Liver (tissue), 9 donors: ENCODE measurements around the gene COL27A1. TPM values are rescaled to one million over a fixed set of nuclear protein-coding genes. Genes with fewer than 3 reads are reported as not detected.

Experiments
- DNase-seq: peaks from one replicate; pipeline ENCODE4 v3.0.0-alpha.2; 2017; ENCODE audit warnings: low spot score
- H3K27ac ChIP-seq, 2 donors: one replicate each; pipeline ENCODE4 v1.7.0; 2013; ENCODE audit warnings: inconsistent platforms in 2 of 2, low read length in 2 of 2, control low read depth in 1 of 2, low read depth in 1 of 2, mild to moderate bottlenecking in 1 of 2
- H3K27me3 ChIP-seq, 4 donors: one replicate each; pipeline versions ENCODE4 v1.6.1 to v1.7.0; 2013; ENCODE audit warnings: low read length in 3 of 4, inconsistent platforms in 1 of 4, mild to moderate bottlenecking in 1 of 4, moderate library complexity in 1 of 4; ENCODE audit not compliant: control insufficient read depth in 4 of 4, insufficient read depth in 4 of 4
- H3K36me3 ChIP-seq, 4 donors: one replicate each; pipeline versions ENCODE4 v1.6.1 to v1.7.0; 2013; ENCODE audit warnings: low read length in 3 of 4, mild to moderate bottlenecking in 3 of 4, low read depth in 1 of 4, moderate library complexity in 1 of 4; ENCODE audit not compliant: control insufficient read depth in 4 of 4, insufficient read depth in 3 of 4
- H3K4me1 ChIP-seq, 4 donors: one replicate each; pipeline versions ENCODE4 v1.6.1 to v1.7.0; 2013; ENCODE audit warnings: low read length in 3 of 4, mild to moderate bottlenecking in 3 of 4, moderate library complexity in 1 of 4; ENCODE audit not compliant: control insufficient read depth in 4 of 4, insufficient read depth in 4 of 4
- H3K4me3 ChIP-seq, 3 donors: one replicate each; pipeline versions ENCODE4 v1.6.1 to v1.7.0; 2013; ENCODE audit warnings: low read length in 3 of 3, control low read depth in 1 of 3, low read depth in 1 of 3, mild to moderate bottlenecking in 1 of 3
- H3K9ac ChIP-seq, 2 donors: one replicate each; pipeline ENCODE4 v1.7.0; 2013; ENCODE audit warnings: low read length in 2 of 2, mild to moderate bottlenecking in 2 of 2, moderate library complexity in 2 of 2, control low read depth in 1 of 2, low read depth in 1 of 2
- H3K9me3 ChIP-seq, 4 donors: one replicate each; pipeline versions ENCODE4 v1.6.1 to v1.7.0; 2013; ENCODE audit warnings: low read length in 3 of 4; ENCODE audit not compliant: control insufficient read depth in 4 of 4
- EGR1 ChIP-seq, 2 donors: IDR thresholded peaks; 2 replicates each; pipeline ENCODE4 v1.6.1; 2016 to 2018; ENCODE audit warnings: antibody characterized with exemption in 2 of 2, low read depth in 2 of 2
- FOXA1 ChIP-seq: IDR thresholded peaks from 2 replicates; pipeline ENCODE4 v1.6.1; 2016; ENCODE audit warnings: antibody characterized with exemption
- FOXA2 ChIP-seq: IDR thresholded peaks from 2 replicates; pipeline ENCODE4 v1.6.1; 2016; ENCODE audit warnings: antibody characterized with exemption
- GABPA ChIP-seq, 2 donors: IDR thresholded peaks in 1 of 2; conservative IDR thresholded peaks in 1 of 2; 2 replicates each; pipeline ENCODE4 v1.6.1; 2016; ENCODE audit warnings: antibody characterized with exemption in 2 of 2, mild to moderate bottlenecking in 1 of 2, moderate library complexity in 1 of 2
- HNF4A ChIP-seq, 2 donors: conservative IDR thresholded peaks; 2 replicates each; pipeline ENCODE4 v1.6.1; 2016; ENCODE audit warnings: antibody characterized with exemption in 2 of 2, mild to moderate bottlenecking in 2 of 2
- HNF4G ChIP-seq: IDR thresholded peaks from 2 replicates; pipeline ENCODE4 v1.6.1; 2016; ENCODE audit warnings: antibody characterized with exemption
- JUND ChIP-seq, 2 donors: IDR thresholded peaks; 2 replicates each; pipeline ENCODE4 v1.6.1; 2016; ENCODE audit warnings: antibody characterized with exemption in 2 of 2
- NR2F2 ChIP-seq: IDR thresholded peaks from 2 replicates; pipeline ENCODE4 v1.6.1; 2016; ENCODE audit warnings: antibody characterized with exemption
- RAD21 ChIP-seq, 2 donors: IDR thresholded peaks; 2 replicates each; pipeline ENCODE4 v1.6.1; 2016; ENCODE audit warnings: antibody characterized with exemption in 2 of 2, mild to moderate bottlenecking in 2 of 2
- RXRA ChIP-seq, 2 donors: IDR thresholded peaks; 2 replicates each; pipeline ENCODE4 v1.6.1; 2017 to 2018; ENCODE audit warnings: antibody characterized with exemption in 2 of 2, mild to moderate bottlenecking in 1 of 2
- SP1 ChIP-seq: IDR thresholded peaks from 2 replicates; pipeline ENCODE4 v1.6.1; 2018; ENCODE audit warnings: antibody characterized with exemption, mild to moderate bottlenecking
- TAF1 ChIP-seq: conservative IDR thresholded peaks from 2 replicates; pipeline ENCODE4 v1.6.1; 2016; ENCODE audit warnings: antibody characterized with exemption, mild to moderate bottlenecking
- YY1 ChIP-seq: IDR thresholded peaks from 2 replicates; pipeline ENCODE4 v1.6.1; 2016; ENCODE audit warnings: antibody characterized with exemption, mild to moderate bottlenecking
- WGBS: extraction: QIAGEN DNeasy Blood & Tissue Kit; methylation state at CpG from one replicate; pipeline ENCODE4 v1.1.7; 2013; 5-methylcytosine and 5-hydroxymethylcytosine counted together
- polyA plus RNA-seq, 2 donors: library from polyadenylated mRNA; stranded (reverse) in 1 of 2; unstranded in 1 of 2; fragments of 200-250 nt in 1 of 2; fragments of >200 nt in 1 of 2; fragmentation: Nextera tagmentation in 1 of 2; extraction: Ambion mirVana in 1 of 2; gene quantifications; one replicate each; pipeline versions ENCODE4 v1.2.1 to v1.2.3, GENCODE V29; 2013 to 2015
- total RNA-seq, 2 donors: library from RNA; depleted of rRNA; stranded (reverse); fragments of >200 nt; gene quantifications; one replicate each; pipeline ENCODE4 v1.2.3, GENCODE V29; 2014
- TF ChIP-seq, protein P1 (sequence below): IDR thresholded peaks from 2 replicates; pipeline ENCODE4 v1.6.1; 2016; ENCODE audit warnings: antibody characterized with exemption
- TF ChIP-seq, protein P2 (sequence below): IDR thresholded peaks from 2 replicates; pipeline ENCODE4 v1.6.1; 2016; ENCODE audit warnings: antibody characterized with exemption, mild to moderate bottlenecking
- TF ChIP-seq, protein P3 (sequence below): IDR thresholded peaks from 2 replicates; pipeline ENCODE4 v1.6.1; 2016; ENCODE audit warnings: antibody characterized with exemption
- TF ChIP-seq, protein P4 (sequence below): fragments of 150-350 bp; IDR thresholded peaks from 2 replicates; pipeline ENCODE4 v1.5.1; 2017; ENCODE audit warnings: improper control_type of control experiment, low read depth, low read length; ENCODE audit not compliant: missing input control
- donor health status: healthy.
- donor health status: healthy.
- donor health status: healthy.
- donor health status: healthy.
- donor health status: healthy.

Gene COL27A1
- total and polyA plus RNA-seq, 4 donors = 7.0 to 20.4 (median 12.0) TPM

DNA sequence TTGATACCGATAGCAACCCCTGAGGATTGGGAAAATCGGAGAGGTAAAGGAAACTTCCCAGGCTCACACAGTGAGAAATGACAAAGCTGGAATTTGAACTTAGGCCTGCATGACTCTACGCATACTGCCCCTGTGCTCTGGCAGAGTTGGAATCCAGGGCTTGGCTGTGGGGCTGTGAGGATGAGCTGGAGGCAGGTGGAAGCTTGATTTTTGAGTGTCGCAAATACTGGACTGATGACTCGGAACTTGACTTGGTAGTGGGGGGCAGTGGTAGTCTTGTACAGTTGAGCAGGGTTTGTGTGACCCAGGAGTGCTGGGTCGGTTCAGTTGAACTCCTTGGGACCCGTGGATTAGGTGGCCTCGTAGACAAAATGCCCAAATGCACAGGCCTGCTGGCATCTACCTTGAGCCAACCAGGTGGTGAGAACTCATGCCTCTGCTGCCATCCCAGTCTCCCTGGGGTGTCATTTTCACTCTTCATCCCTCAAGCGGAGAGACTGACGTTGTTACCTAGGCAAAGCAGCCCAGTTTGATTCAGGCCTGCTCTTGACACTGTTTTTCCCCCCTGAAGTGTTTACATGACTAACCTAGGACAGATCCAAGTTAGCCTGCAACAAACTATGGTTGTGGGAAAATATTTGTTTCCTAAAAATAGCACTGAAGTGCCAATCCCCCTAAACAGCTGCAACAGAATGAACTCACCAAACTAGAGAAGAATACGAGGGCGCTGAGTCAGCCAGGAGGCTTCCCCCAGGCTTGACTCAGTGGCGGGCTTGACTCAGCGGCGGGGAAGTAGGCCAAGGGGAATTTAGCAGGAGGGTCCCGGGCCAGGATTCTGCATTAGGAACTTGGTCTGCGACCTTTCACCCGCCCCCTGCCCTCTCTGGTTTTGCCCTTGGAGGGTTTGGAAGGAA, 121.8 kb downstream of the COL27A1 start:
- Histone ChIP-seq H3K4me1 (peaks cover 0 to 4% (median 0%) of the 10 kb centered on the region in 4 donors), H3K9ac (no peak overlapping the region)

More for the DNA sequence above, 121.8 kb downstream of the COL27A1 start:
- Histone ChIP-seq H3K27me3 (no peaks in the 10 kb centered on the region), H3K27ac (no peak overlapping the region), H3K9me3 (no peaks in the 10 kb centered on the region), H3K36me3 (peaks cover 0 to 26% (median 13%) of the 10 kb centered on the region in 4 donors), H3K4me3 (no peak overlapping the region)
- no peak for TF ChIP-seq NR2F2
- TF ChIP-seq SP1 = no peak
- no peak for TF ChIP-seq TAF1
- TF ChIP-seq, protein P1, sequence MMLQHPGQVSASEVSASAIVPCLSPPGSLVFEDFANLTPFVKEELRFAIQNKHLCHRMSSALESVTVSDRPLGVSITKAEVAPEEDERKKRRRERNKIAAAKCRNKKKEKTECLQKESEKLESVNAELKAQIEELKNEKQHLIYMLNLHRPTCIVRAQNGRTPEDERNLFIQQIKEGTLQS = no peak
- no peak for TF ChIP-seq GABPA (IDR thresholded peaks at IDR 0.05 in 1 of 2, conservative IDR thresholded peaks at IDR 0.05 in 1 of 2)
- no peak for TF ChIP-seq RXRA (IDR thresholded peaks at IDR 0.05)
- no peak for TF ChIP-seq FOXA1
- no peak for TF ChIP-seq YY1
- no peak for TF ChIP-seq JUND (IDR thresholded peaks at IDR 0.05)
- TF ChIP-seq RAD21 (IDR thresholded peaks at IDR 0.05) = no peak
- TF ChIP-seq FOXA2 = no peak
- TF ChIP-seq EGR1 (IDR thresholded peaks at IDR 0.05; ENCODE audit: low read depth in 2 of 2) = no peak
- TF ChIP-seq, protein P2, sequence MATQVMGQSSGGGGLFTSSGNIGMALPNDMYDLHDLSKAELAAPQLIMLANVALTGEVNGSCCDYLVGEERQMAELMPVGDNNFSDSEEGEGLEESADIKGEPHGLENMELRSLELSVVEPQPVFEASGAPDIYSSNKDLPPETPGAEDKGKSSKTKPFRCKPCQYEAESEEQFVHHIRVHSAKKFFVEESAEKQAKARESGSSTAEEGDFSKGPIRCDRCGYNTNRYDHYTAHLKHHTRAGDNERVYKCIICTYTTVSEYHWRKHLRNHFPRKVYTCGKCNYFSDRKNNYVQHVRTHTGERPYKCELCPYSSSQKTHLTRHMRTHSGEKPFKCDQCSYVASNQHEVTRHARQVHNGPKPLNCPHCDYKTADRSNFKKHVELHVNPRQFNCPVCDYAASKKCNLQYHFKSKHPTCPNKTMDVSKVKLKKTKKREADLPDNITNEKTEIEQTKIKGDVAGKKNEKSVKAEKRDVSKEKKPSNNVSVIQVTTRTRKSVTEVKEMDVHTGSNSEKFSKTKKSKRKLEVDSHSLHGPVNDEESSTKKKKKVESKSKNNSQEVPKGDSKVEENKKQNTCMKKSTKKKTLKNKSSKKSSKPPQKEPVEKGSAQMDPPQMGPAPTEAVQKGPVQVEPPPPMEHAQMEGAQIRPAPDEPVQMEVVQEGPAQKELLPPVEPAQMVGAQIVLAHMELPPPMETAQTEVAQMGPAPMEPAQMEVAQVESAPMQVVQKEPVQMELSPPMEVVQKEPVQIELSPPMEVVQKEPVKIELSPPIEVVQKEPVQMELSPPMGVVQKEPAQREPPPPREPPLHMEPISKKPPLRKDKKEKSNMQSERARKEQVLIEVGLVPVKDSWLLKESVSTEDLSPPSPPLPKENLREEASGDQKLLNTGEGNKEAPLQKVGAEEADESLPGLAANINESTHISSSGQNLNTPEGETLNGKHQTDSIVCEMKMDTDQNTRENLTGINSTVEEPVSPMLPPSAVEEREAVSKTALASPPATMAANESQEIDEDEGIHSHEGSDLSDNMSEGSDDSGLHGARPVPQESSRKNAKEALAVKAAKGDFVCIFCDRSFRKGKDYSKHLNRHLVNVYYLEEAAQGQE = no peak
- no peak for TF ChIP-seq HNF4A (conservative IDR thresholded peaks at IDR 0.05)
- TF ChIP-seq, protein P3, sequence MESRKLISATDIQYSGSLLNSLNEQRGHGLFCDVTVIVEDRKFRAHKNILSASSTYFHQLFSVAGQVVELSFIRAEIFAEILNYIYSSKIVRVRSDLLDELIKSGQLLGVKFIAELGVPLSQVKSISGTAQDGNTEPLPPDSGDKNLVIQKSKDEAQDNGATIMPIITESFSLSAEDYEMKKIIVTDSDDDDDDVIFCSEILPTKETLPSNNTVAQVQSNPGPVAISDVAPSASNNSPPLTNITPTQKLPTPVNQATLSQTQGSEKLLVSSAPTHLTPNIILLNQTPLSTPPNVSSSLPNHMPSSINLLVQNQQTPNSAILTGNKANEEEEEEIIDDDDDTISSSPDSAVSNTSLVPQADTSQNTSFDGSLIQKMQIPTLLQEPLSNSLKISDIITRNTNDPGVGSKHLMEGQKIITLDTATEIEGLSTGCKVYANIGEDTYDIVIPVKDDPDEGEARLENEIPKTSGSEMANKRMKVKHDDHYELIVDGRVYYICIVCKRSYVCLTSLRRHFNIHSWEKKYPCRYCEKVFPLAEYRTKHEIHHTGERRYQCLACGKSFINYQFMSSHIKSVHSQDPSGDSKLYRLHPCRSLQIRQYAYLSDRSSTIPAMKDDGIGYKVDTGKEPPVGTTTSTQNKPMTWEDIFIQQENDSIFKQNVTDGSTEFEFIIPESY = no peak
- TF ChIP-seq HNF4G = no peak
- TF ChIP-seq, protein P4, sequence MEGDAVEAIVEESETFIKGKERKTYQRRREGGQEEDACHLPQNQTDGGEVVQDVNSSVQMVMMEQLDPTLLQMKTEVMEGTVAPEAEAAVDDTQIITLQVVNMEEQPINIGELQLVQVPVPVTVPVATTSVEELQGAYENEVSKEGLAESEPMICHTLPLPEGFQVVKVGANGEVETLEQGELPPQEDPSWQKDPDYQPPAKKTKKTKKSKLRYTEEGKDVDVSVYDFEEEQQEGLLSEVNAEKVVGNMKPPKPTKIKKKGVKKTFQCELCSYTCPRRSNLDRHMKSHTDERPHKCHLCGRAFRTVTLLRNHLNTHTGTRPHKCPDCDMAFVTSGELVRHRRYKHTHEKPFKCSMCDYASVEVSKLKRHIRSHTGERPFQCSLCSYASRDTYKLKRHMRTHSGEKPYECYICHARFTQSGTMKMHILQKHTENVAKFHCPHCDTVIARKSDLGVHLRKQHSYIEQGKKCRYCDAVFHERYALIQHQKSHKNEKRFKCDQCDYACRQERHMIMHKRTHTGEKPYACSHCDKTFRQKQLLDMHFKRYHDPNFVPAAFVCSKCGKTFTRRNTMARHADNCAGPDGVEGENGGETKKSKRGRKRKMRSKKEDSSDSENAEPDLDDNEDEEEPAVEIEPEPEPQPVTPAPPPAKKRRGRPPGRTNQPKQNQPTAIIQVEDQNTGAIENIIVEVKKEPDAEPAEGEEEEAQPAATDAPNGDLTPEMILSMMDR = no peak
- no peak for DNase-seq
- 91% methylated on average over 18 of the region's 18 CpGs for whole genome bisulfite sequencing
